ENCODE measurements around the gene SV2B.
A peak's percentile ranks its signal among the peaks of the same experiment; 100 is the strongest.

The SV2B gene

GRCh38 chr15:91192690-91193377, 92.8 kb downstream of the SV2B start:
- no peak for DNase-seq

- no peak for DNase-seq
Observed at GRCh38 chr15:91193378-91193720, 93.3 kb downstream of the SV2B start.

- DNase-seq = no peak
Observed at GRCh38 chr15:91196127-91196526, 96.1 kb downstream of the SV2B start.

GRCh38 chr15:91196768-91197167, 96.7 kb downstream of the SV2B start:
- no peak for DNase-seq

- no peak for DNase-seq
Observed at GRCh38 chr15:91199511-91199910, 99.5 kb downstream of the SV2B start.

GRCh38 chr15:91200101-91200754, 100.2 kb downstream of the SV2B start:
- DNase-seq = no peak

GRCh38 chr15:91202510-91203102, 102.5 kb downstream of the SV2B start:
- no peak for DNase-seq

GRCh38 chr15:91203619-91204203, 103.7 kb downstream of the SV2B start:
- no peak for DNase-seq

- no peak for DNase-seq
Observed at GRCh38 chr15:91208371-91208770, 108.3 kb downstream of the SV2B start.

GRCh38 chr15:91209318-91209717, 109.3 kb downstream of the SV2B start:
- no peak for DNase-seq

- no peak for DNase-seq
Observed at GRCh38 chr15:91209726-91210125, 109.7 kb downstream of the SV2B start.

GRCh38 chr15:91214675-91215590, 114.9 kb downstream of the SV2B start:
- DNase-seq = peak; percentile 10 to 49 (median 26)

GRCh38 chr15:91216000-91216399, 115.9 kb downstream of the SV2B start:
- no peak for DNase-seq

- no peak for DNase-seq
Observed at GRCh38 chr15:91219206-91219605, 119.1 kb downstream of the SV2B start.

- DNase-seq = no peak
Observed at GRCh38 chr15:91222052-91222451, 122.0 kb downstream of the SV2B start.

GRCh38 chr15:91223863-91224262, 123.8 kb downstream of the SV2B start:
- no peak for DNase-seq

GRCh38 chr15:91224755-91225380, 124.8 kb downstream of the SV2B start:
- DNase-seq = peak; percentile 52 to 67 (median 60)

GRCh38 chr15:91225741-91226140, 125.7 kb downstream of the SV2B start:
- no peak for DNase-seq

- DNase-seq = no peak
Observed at GRCh38 chr15:91227117-91227516, 127.1 kb downstream of the SV2B start.

GRCh38 chr15:91227766-91228165, 127.7 kb downstream of the SV2B start:
- DNase-seq = no peak

- no peak for DNase-seq
Observed at GRCh38 chr15:91228383-91228782, 128.3 kb downstream of the SV2B start.

- DNase-seq = no peak
Observed at GRCh38 chr15:91228890-91229289, 128.8 kb downstream of the SV2B start.
